Stomach (tissue), 4 donors: Measurements from ENCODE around the gene LTO1.

ENCODE experiments used
- CTCF ChIP-seq, 7 experiments: fragments of 450-650 bp in 4 of 7; fragments of 200-600 bp in 3 of 7; sonication (generic) in 3 of 7; IDR thresholded peaks; one replicate each; pipeline ENCODE4 v1.5.1; 2016 to 2019; ENCODE audit warnings: antibody characterized with exemption in 7 of 7, control low read depth in 2 of 7, mild to moderate bottlenecking in 1 of 7
- EP300 ChIP-seq: sonication (generic); formaldehyde crosslinking; IDR thresholded peaks from one replicate; pipeline ENCODE4 v1.6.1; 2017; ENCODE audit warnings: antibody characterized with exemption
- POLR2AphosphoS5 ChIP-seq, 3 donors: sonication (generic); formaldehyde crosslinking; IDR thresholded peaks; one replicate each; pipeline ENCODE4 v1.6.1; 2016; ENCODE audit warnings: antibody characterized with exemption in 3 of 3

DNA sequence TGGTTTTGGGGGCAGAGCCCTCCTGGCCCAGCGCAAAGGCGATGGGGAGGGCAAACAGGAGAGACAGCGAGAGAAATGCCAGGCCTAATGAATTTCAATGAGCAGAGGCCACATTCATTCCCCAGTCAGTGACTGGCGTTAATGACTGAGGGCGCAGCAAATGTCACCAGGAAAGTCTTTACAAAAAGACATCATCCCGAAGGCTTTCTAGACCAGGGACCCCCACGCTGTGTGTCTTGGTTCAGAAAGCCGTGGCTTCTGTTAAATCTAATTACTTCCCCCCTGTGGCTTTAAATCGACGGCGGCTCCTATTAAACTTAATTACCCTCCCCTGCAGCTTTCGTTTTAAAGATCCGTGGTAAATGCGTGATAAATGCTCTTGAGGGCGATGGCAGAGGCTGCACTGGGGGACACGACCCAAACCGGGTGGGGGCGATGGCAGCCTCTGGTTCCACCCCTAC lies 30.2 kb upstream of the LTO1 start:
- TF ChIP-seq CTCF (IDR thresholded peaks at IDR 0.05) (no peak), POLR2AphosphoS5 (IDR thresholded peaks at IDR 0.05) (no peak), EP300 (no peak)
